GM21360 (cell line): ENCODE data around the gene ZNRF3.
"Not testable (repeated sequence)": the region's sequence is repeated elsewhere in the genome, so short reads cannot be mapped to it uniquely, and the experiment has no call there.

ENCODE experiments used
- ATAC-seq: cut with Tn5 transposase; IDR thresholded peaks from one replicate; pipeline ENCODE4 v1.9.1; 2021; ENCODE audit warnings: mild to moderate bottlenecking, moderate library complexity; ENCODE audit not compliant: unreplicated experiment

ZNRF3 gene

DNA sequence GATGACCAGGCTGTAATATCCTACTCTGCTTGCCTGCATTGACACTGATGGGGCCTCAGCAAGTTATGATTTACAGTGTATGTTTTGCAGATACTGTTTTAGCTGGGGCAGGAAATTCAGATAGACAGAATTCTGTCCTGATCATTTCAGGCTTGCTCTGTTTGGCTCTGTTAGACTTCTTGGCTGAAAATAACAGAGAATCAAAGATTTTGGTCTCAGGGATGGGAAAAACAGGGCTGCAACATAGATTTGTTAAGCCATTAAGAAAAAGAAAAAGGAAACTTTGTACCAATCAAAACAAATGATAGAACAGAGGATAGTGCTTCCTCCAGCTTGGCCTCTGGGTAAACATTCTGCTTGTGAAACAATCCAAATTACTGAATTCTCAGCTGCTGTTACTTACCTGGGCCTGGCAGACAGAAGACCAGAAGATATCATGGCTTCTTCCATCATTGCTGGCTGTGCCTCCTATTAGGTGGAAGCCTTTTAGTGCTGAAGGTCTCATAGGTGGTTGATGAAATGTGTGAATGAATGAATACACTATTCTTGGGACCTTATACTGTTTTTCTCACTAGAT, 22.0 kb downstream of the ZNRF3 start:
- ATAC-seq, result no peak

DNA sequence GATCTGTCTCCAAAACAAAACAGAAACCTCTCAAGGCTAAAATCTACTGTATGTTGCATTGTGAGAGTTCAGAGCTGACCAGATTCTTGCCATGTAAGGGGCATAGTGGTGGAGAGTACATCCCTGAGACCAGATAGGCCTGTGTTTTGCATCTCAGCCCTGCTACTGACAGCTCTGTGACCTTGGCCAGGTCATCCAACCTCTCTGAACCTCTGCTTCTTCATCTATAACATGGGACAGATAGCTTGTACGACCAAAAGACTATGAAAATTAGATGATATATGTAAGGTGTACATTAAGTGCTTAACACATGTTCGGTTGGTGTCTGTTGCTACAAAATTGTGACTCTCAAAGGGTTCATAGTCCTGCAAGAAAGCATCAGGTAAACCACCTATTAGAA, 22.9 kb downstream of the ZNRF3 start:
- no peak for ATAC-seq

DNA sequence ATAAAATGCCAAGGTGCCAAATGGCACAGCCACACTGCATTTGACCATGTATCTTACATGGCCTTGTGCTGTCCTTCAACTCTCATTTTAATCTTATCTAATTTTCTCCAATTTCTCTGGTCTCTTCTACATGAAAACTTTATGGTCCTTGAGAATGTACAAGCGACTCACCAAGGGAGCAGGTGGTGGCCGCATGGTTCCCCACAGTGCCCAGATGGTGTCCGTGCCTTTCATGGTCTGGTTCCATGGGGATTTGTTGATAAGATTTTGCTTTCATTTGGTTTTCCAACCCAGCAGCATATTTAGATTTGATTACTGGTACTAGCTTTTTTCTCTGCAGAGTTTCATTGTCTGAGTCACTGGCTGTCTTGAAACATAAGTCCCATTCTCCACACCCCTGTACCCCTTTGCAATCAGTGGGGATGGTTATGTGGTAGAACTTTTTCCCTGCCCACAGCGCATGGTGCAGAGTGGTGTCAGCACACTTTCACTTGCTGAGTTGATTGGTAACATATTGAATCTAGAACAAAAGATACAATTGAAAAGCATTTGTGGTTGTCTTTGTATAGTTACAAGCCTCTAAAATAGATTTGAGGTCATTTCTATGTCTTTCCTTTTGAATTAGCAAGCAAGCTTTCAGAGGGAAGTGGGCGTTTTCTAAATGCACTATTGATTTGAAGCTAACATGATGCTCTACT, 24.1 kb downstream of the ZNRF3 start:
- peak; percentile 66 for ATAC-seq

DNA sequence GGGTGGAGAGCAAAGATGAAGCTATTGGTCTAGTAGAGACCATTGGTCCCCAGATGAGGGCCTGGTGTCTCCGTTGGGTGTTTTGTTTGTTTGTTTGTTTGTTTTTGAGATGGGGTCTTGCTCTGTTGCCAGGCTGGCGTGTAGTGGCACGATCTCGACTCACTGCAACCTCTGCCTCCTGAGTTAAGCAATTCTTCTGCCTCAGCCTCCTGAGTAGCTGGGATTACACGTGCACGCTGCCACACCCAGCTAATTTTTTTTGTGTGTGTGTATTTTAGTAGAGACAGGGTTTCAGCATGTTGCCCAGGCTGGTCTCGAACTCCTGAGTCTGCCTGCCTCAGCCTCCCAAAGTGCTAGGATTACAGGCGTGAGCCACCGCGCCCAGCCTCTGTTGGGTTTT, 25.4 kb downstream of the ZNRF3 start:
- not testable (repeated sequence) for ATAC-seq

DNA sequence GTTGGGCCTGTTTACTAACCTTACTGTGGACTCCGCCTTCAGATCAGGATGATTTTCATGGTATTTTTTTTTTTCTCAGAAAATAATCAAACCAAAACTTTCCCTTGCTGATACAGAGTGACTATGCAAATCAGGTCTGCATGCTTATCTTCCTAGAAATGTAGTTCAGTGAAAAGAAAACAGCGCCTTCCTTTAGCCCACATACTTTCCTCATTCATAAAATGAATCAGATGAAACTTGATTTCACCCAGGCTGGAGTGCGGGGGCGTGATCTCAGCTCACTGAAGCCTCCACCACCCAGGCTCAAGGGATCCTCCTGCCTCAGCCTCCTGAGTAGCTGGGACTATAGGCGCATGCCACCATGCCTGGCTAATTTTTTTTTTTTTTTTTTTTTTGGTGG, 26.0 kb downstream of the ZNRF3 start:
- no peak for ATAC-seq

DNA sequence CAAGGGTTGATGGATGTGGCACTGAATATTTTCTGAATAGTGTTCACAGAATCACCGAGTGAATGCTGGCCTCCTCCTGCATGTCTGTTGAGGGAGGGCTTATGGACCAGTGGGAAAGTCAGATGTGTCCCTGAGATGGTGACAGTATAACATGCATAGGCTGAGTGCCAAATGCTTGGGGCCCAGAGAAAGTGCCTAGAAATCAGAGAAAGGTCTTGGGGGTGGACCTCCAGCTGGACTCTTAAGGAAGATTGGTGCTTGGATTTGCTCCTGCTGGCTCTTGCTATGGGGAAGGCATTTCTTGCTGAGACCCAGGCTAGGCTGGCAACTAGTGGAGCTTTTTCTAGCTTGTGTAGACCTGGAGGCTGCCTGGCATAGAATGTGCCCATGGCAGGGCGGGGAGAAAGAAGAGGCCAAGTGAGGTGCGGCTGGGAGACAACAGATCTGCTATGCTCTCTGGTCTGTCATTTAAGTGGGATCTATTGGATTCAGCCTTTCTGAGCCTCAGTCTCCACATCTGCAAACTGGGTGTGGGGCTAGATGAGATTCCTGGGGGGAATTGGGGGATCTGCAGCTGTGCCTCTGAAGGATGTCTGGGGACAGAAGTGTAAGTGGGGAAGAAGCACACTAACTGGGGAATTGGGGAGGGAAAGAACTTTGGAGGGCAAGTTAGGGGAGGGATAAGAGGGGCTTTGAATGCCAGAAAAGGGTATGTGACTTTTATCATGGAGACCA, 27.4 kb downstream of the ZNRF3 start:
- ATAC-seq, result no peak

DNA sequence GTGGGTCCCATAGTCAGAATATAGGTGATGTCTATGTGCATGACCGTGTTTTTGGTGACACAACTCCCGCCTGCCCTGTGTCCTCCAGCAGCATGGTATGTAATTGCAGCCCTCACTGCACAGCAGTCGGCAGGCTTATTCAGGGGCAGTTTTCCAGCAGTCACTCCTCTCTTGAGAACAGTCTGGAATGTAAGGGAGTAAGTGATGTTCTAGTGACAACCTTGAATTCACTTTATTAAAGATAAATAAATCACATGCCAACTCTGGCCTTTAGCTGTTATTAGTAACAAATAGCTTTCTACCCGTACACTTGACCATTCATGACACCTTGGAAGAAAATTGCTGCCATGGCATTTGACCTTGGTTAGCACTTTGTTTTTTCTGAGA, 27.9 kb downstream of the ZNRF3 start:
- ATAC-seq, result no peak

DNA sequence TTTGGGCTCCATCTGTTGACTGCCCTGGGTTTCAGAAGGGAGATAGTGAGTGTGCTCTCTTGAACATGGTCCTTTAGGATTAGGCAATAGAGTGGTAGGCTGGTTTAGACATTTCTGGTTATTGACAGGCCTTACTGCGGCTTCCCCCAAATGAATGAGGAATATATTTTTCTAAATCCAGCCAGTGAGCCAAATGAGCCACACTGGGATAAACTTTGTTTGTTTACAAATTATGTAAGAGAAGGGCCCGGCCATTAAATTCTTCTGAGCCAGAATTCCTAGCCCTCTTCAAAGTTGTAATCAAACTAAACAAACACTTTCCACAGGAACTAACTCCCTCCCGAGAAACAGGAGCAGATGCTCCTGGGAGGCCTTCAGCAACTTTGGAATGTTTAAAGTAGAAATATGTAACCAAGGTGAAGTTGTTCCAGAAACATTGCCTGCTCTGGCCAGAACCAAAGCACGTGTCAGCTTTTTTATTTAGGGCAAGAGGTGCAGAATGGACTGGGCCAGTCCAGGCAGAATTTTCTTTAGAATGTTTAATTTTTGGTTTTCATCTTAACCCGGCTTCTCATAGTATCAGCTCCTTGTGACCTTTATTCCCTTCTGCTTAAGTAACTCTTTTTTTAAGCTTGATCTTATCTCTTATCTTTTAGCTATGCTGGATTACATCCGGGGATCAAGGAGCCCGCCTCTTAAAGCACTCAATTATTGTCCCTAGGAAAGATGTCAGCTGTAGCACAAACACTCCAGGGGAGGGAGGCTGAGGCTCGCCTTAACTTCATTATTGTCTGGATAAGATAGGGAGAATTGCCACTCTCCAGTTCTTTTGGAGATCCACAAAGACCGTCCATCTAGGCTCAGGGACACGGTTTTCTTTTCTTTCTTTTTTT, 28.7 kb downstream of the ZNRF3 start:
- ATAC-seq, result no peak

DNA sequence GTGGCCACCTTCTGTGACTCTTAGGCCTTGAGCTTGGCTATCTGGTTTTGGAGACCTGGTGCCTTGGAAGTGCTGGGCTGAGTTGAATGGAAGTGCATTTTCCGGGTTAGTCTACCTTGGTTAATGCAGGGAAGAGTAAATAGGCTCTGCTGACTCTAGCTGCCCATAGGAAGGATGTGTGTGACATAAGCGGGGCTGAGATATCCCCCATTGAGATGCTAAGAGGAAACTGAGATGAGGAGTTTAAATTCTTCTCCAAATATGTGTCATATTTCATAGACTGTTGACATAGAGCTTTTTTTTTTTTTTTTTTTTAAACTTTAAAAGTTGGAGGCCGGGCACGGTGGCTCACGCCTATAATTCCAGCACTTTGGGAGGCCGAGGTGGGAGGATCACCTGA, 30.8 kb downstream of the ZNRF3 start:
- ATAC-seq, result no peak

DNA sequence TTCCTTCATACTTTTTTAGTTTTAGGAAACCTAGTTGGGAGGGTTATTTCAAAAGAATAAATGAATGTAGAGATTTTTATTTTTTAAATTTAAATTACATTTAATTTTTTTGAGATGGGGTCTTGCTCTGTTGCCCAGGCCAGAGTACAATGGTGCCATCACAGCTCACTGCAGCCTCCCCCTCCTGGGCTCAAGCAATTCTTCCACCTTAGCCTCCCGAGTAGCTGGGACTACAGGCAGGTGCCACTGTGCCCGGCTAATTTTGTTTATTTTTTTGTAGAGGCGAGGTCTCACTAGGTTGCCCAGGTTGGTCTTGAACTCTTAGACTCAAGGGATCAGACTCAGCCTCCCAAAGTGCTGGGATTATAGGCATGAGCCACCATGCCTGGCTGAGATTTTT, 32.6 kb downstream of the ZNRF3 start:
- ATAC-seq, result no peak

DNA sequence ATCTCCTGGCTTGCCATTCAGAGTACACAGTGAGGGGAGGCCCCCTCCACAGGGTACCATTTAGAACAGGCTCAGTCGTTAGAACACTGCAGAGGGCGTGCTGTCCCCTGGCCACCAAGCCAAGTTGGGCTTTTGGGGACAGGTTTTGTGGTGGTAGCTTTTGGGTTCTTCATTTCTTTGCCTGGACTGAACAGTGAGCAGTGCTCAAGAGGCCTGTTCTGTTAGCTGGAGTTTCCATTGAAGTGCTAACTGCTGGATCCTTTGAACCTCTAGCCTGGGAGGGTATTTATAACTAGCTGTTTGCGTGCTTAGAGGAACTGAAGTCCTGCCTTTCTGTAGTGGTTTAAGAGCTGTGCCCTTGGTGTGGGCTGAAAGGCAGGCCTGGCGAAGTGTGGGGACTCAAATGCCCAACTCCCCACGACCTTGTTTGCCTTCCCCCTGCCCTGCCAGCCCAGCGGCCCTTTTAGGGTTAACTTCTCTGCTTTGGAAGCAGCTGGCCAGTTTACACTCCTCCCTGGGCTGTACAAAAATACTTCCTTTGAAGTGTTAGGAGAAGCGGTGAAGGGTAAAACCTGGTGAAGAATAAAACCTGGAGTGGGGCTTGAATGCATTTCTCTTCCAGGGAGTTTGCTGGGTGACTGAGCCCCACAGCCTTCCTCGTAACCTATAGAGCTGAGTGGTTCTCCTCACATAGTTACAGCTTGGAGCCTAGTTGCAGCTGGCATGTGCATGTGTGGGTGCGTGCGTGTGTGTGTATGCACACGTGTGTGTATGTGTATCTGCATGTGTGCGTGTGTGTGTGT, 34.6 kb downstream of the ZNRF3 start:
- no peak for ATAC-seq

DNA sequence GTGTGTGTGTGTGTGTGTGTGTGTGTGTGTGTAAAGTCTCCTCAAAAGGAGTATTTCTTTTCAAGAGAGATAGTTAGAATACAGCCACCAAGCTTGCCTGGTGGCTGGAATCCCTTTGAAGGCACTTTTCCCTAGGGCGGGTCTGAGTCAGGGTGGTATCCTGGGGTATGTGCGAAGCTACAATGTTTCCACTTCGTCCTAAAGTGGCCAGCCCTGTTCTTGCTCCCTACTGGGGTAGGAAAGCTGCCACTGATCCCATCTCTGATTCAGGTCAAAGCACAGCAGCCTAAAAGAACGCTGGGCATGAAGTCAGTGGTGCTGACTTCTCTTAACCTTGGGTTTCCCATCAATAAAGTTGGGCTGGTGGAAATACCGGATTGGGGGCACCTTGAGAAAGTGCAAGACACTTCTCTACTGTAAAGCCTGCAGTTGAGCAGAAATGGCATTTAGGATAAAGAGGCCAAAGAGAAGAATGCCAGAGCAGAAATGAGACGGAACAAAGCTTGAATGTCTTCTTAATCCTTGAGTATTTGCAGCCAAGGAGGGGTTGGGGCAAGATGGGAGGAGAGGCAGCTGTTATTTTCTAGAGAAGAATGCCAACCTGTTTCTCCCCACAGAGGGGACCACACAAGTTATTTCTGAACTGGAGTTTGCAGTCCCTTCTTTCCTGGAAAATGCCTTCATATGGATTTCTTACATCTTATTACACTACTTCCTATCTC, 35.3 kb downstream of the ZNRF3 start:
- no peak for ATAC-seq

DNA sequence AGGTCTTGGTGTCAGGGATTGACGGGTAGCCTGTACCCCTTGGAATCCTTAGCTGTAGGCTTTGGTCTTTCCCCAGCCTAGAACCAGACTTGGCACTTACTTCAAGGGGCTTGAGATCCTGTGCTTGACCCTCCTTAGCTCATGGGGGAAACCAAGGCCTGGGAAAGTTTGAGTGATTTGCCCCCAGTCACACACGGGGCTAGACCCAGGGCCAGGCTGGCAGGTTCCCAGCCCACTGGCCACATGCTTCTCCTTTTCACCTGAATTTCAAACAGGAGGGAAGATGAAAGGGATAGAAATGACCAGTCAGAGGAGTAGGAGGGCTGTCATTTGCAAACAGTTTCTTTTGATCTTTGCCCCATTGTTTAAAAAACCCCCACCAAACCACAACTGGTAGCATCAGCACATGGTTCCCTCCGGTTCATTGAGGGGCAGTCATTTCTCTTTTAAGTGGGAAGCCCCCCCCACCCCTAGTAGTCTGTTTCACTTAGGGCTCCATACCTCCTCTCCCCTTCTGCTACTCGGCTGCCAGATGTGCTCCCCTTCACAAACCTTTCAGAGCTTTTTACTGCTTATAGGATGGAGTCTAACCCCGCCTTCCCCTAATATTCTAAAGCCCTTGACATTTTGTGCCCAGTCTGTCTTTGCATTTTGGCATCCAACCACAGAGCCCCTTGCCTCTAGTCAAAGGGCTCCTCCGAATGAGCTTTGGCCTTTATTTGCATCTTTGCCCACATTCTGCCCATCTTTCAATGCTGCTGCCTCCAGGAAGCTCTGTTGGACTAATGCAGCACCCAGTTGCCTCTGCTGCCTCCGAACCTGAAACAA, 37.6 kb downstream of the ZNRF3 start:
- ATAC-seq, result no peak

DNA sequence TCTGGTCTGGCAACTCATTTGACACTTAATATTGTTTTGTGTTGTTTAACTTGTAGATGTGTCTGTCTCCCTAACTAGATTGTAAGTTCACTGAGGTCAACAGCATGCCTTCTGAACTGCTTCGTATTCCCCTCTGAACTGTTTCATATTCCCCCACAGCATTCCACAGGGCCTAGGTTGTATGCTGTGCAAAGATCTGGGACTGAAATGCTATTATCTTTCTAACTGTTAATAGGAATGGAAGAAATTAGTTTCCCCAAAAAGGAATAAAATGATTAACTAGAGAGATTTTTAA, 38.2 kb downstream of the ZNRF3 start:
- ATAC-seq, result no peak

DNA sequence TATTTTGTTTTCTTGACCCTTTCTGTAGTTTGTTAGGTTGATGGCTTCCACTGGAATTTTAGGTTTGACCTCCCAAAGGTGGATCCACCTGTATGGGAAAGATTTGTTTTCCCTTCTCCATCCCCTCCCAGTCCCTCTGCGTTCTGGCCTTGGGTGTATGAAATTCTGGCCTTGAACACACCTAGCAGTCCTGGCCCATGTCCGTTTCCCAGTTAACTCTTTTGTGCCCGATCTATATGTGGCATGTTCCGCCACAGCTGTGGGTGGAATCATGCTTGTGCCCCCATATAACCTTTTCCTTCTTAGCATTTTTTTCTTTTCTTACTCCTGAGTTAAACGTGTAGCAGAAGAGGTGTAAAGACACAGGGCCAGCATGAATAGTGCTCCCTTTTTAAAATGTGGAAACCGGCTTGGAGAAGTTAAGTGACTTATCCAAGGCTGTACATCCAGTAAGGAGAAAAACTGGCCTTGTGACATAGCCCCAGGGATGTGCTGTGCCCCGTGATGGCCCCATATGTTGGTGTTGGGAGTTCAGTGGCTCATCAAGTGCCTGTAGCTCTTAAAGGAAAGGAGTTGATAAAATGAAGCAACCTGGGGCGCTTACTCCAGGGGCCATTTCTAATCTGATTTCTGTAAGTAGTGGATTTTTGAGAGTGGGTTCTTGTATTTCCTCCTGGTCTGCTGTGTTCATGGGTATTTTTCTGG, 39.3 kb downstream of the ZNRF3 start:
- no peak for ATAC-seq

DNA sequence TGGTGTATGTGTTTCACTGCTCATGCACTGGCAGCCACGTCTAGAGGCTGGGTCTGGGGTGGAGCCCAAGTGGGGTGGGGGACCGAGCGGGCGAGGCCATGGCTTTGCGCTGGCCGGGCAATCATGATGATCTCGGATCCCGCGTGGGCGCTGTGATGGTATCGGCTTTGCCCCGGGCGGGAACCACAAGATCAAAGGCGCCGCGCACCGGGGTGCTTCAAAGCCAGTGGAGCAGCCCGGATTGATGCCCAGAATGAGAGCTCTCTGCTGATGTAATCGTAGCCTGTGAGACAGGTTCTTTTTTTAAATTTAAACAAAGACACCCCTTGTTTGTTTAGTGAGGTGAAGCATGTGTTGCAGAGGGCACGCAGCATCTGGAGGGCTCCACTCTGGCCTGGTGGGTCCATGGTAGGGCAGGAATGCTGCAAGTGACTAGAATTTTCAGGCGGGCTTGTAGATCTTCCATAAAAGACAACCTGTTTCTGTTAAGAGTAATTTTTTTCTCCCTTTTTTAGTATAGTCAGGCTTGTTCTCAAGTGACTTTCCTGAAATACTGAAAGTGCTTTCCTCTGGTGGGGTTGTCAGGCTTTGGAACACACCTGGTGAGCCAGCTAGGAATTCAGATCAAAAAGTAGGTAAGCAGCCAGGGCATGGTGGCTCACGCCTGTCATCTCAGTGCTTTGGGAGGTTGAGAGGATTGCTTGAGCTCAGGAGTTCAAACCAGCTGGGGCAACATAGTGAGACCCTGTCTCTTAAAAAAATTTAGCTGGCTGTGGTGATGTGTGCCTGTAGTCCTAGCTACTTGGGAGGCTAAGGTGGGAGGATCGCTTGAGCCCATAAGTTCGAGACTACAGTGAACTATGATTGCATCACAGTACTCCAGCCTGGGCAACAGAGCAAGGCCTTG, 40.7 kb downstream of the ZNRF3 start:
- no peak for ATAC-seq

DNA sequence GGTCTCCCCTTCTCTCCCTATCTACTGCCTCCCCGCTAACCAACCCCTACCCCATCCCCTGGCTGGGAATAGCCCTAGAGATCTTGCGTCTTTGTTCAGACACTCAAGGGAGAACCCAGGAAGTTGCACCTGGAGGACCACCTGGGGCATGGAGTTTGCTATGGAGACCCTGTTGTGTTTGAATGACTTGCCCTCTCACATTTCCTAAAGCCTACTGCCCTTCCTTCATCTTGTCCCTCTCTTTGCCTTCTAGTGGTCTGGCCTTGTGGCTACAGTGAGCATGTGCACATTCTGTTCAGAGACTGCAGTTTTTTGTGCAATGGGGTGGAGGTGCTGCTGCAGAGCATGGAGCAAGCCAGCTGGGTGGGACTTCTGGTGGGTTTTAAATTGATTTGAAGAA, 42.5 kb downstream of the ZNRF3 start:
- no peak for ATAC-seq

DNA sequence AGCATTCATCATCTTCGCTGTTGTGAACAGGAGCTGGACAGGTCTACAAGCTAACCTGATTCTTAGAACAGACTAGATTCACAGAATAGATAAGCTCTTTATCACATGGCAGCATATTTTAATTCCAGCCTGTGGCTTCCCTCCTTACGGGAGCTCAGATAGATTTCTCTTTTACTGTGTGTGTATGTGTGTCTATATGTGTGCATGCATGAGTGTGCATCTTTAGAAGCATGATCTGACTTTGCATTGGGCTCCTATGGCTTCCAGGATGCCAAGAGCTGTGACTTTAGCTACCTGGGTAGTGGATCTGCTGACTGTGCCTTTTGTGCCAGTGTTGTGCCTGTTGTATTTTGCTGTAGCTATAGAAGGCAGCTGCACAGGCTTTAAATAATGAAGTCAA, 44.3 kb downstream of the ZNRF3 start:
- ATAC-seq, result no peak
